ENCODE data around the gene CPN1. TPM values are rescaled to one million over a fixed set of nuclear protein-coding genes. Genes with fewer than 3 reads are reported as not detected.

The CPN1 gene
- total RNA-seq, 1 experiment from 2014 or later, result not detected

DNA sequence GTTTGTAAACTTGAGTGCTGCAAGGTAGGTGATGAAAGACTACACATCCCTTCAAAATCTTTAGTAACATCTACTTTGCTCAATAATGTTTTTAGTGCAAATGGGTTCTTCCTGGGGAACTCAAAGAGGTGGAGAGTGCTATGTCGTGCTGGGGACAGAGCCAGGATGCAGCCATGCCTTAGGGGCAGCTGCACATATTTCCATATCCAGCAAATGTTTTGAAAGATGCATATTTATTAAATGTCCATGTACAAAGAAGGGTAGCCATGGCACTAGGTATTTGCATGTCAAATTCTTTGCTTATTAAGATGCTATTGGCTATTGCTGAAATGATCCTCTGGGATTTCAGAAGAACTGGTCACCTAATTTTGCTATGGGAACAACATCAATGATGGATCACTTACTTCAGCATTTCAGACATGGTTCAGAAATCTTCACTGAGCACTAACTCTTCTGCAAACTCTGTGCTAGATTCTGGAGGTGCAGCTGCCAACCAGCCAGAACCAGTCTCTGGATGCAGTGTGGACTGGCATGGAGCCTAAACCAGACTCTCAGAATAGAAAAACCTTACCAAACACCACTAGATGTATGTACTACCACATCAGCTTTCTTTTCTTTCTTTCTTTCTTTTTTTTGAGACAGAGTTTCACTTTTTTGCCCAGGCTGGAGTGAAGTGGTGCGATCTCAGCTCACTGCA, 40.2 kb downstream of the CPN1 start:
- no peak overlapping the region for H2BK20ac ChIP-seq (ENCODE audit: low read depth, low read length, poor library complexity, severe bottlenecking)
- no peak overlapping the region for H3K18ac ChIP-seq (ENCODE audit: insufficient read length, low read depth, low read length)
- H3K14ac ChIP-seq (ENCODE audit: insufficient read depth, low read length), result no peak overlapping the region
- Mint-ChIP-seq H3K27me3 (ENCODE audit: low read depth) (no peaks in the 10 kb centered on the region; the same call in 1 of the 2 replicates), H3K4me1 (peaks cover 29 to 33% of the 10 kb centered on the region in 2 experiments), H3K4me3 (no peak overlapping the region; a peak in 1 of 5 replicates), H3K27ac (peak overlapping the region in 1 of 3 experiments; percentile 20; a peak in 1 of 7 replicates), H3K9me3 (no peaks in the 10 kb centered on the region; a peak in 1 of 5 replicates), H3K36me3 (ENCODE audit: insufficient read depth in 1 of 3, low read depth in 3 of 3) (no peaks in the 10 kb centered on the region; a peak in 1 of 7 replicates)
- no peaks in the 10 kb centered on the region for H3K27me3 ChIP-seq (ENCODE audit: insufficient read depth, low read length)
- H3K9ac ChIP-seq (ENCODE audit: extremely low read depth, insufficient read length, low read length), result no peak overlapping the region
- H3K9me3 ChIP-seq (ENCODE audit: control insufficient read depth, low read depth, low read length), result no peaks in the 10 kb centered on the region
- no peak overlapping the region for H3K4me2 ChIP-seq (ENCODE audit: insufficient read depth, insufficient read length, low read length)
- no peaks in the 10 kb centered on the region for H3K79me1 ChIP-seq (ENCODE audit: insufficient read depth, low read depth, low read length, poor library complexity, severe bottlenecking)
- no CpG with 5 or more reads among the region's 2 CpGs for WGBS (ENCODE audit: extremely low coverage, insufficient read length, low lambda C conversion rate)
- no peak overlapping the region for H2BK15ac ChIP-seq (ENCODE audit: low read depth, low read length)
- H3T11ph ChIP-seq (ENCODE audit: low read length), result no peak overlapping the region
- no peak overlapping the region for H3K23ac ChIP-seq (ENCODE audit: insufficient read length, low read depth, low read length)
- DNase-seq, result no peak
- H3K27ac ChIP-seq (ENCODE audit: insufficient read length, low read depth, low read length), result no peak overlapping the region
- no peaks in the 10 kb centered on the region for H3K23me2 ChIP-seq (ENCODE audit: insufficient read length, low read depth, low read length, poor library complexity, severe bottlenecking)
- H3K56ac ChIP-seq (ENCODE audit: insufficient read length, low read depth, low read length), result no peak overlapping the region
- H4K91ac ChIP-seq (ENCODE audit: insufficient read length, low read depth, low read length), result no peak overlapping the region
- no peak overlapping the region for H4K5ac ChIP-seq (ENCODE audit: insufficient read length, low read depth, low read length)
- no peak overlapping the region for H2BK5ac ChIP-seq (ENCODE audit: insufficient read length, low read length)
- no peak overlapping the region for H2BK120ac ChIP-seq (ENCODE audit: low read depth, low read length, poor library complexity, severe bottlenecking)
- H2BK12ac ChIP-seq (ENCODE audit: insufficient read length, low read depth, low read length), result no peak overlapping the region
- no peak overlapping the region for H2AFZ ChIP-seq (ENCODE audit: low read length)
- no peaks in the 10 kb centered on the region for H4K20me1 ChIP-seq (ENCODE audit: control insufficient read depth, insufficient read depth, insufficient read length)
- TF ChIP-seq, protein P1, sequence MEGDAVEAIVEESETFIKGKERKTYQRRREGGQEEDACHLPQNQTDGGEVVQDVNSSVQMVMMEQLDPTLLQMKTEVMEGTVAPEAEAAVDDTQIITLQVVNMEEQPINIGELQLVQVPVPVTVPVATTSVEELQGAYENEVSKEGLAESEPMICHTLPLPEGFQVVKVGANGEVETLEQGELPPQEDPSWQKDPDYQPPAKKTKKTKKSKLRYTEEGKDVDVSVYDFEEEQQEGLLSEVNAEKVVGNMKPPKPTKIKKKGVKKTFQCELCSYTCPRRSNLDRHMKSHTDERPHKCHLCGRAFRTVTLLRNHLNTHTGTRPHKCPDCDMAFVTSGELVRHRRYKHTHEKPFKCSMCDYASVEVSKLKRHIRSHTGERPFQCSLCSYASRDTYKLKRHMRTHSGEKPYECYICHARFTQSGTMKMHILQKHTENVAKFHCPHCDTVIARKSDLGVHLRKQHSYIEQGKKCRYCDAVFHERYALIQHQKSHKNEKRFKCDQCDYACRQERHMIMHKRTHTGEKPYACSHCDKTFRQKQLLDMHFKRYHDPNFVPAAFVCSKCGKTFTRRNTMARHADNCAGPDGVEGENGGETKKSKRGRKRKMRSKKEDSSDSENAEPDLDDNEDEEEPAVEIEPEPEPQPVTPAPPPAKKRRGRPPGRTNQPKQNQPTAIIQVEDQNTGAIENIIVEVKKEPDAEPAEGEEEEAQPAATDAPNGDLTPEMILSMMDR (conservative IDR thresholded peaks at IDR 0.05), result no peak
- H3K4ac ChIP-seq (ENCODE audit: low read depth, low read length), result no peak overlapping the region
- H3K4me1 ChIP-seq (ENCODE audit: insufficient read depth, low read length), result no peaks in the 10 kb centered on the region; the same call in 1 of the 2 replicates
- no peak overlapping the region for H4K8ac ChIP-seq (replicated peaks; ENCODE audit: insufficient read length, low read depth, low read length)
- H2AK5ac ChIP-seq (ENCODE audit: insufficient read length, low read length), result no peak overlapping the region
- no peaks in the 10 kb centered on the region for H3K79me2 ChIP-seq (ENCODE audit: insufficient read depth, low read length)
